GM18498 (cell line): Measurements from ENCODE around the gene DUS1L.
"Not testable (repeated sequence)": the region's sequence is repeated elsewhere in the genome, so short reads cannot be mapped to it uniquely, and the experiment has no call there.

Experiments
- ATAC-seq: cut with Tn5 transposase; IDR thresholded peaks from one replicate; pipeline ENCODE4 v1.9.1; 2021; ENCODE audit warnings: mild to moderate bottlenecking, moderate library complexity; ENCODE audit not compliant: unreplicated experiment

DUS1L gene

DNA sequence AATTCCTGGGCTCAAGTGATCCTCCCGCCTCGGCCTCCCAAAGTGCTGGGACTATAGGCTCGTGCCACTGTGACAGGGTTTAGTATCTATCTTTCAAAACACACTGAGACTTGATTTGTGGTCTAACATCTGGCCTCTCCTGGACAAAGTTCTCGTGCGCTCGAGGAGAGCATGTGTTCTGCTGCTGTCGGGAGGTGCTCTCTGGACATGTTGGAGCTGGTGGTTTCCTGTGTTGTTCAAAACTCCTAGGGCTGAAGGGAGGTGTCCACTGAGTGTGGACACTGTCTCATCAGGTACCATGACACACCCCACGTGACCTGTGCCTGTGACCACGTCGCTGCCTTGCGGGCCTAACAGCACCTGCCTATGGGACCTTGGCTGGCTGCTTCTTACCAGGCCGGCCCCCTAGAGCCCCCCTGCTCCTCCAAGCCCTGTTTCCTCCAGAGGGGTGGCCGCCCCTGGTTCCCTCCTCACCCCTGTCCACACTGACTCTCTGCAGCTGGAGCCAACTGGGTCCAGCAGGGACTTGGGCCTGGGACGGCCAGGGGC, 19.6 kb downstream of the DUS1L start:
- no peak for ATAC-seq

DNA sequence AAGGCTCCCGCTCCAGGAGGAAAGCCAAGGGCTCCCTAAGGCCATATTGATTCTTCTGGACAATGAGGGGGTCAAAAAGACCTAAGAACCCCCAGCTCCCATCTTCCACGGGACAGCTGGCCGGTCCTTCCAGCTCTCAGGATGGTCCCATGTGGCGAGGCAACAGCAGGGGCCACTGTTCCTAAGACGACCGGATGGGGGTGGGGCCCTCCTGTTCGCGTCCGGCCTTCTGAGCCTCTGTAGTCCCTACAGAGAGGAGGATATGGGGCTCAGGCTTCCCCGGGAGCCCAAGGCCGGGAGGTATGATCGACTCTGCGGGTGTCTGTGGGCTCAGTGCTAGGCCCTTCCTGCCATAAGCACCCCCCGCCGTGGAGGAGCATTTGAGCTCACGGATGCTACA, 22.1 kb downstream of the DUS1L start:
- no peak for ATAC-seq

DNA sequence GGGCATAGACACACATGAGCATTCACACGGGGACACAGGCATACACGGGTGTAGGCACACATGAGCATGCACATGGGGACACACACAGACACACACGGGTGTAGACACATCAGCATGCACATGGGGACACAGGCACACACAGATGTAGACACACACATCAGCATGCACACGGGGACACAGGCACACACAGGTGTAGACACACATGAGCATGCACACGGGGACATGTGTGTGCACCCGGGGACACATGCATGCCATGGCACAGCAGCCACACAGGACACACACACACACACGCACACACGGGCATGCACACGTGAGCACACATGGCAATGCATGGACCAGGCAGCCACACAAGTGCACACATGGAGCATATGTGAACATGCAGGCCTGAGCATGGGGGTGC, 23.0 kb downstream of the DUS1L start:
- ATAC-seq, result no peak

DNA sequence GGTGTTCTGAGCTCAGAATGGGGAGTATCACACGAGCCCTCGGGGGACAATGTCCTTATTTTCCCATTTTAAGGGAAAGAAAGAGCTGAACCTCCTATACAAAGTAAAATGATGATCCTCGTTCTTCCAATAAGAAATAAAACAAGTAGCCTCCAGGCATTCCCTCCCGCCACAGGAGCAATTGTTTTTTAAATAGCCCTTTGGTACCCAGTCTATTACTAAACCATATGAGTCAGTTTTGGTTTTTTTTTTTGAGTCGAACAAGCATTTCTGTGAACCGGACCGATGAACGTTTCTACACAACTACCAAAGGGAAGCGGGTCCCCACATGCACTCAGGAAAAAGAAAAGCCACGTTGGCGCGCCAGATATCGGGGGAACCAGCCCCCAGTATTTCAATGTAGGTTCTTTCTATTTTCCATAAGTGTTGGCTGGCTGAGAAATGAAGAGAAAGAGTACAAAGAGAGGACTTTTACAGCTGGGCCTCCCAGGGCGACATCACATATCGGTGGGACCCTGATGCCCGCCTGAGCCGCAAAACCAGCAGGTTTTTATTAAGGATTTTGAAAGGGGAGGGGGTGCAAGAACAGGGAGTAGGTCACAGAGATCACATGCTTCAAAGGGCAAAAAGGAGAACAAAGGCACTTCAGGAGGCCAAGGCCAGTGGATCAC, 24.3 kb downstream of the DUS1L start:
- no peak for ATAC-seq

DNA sequence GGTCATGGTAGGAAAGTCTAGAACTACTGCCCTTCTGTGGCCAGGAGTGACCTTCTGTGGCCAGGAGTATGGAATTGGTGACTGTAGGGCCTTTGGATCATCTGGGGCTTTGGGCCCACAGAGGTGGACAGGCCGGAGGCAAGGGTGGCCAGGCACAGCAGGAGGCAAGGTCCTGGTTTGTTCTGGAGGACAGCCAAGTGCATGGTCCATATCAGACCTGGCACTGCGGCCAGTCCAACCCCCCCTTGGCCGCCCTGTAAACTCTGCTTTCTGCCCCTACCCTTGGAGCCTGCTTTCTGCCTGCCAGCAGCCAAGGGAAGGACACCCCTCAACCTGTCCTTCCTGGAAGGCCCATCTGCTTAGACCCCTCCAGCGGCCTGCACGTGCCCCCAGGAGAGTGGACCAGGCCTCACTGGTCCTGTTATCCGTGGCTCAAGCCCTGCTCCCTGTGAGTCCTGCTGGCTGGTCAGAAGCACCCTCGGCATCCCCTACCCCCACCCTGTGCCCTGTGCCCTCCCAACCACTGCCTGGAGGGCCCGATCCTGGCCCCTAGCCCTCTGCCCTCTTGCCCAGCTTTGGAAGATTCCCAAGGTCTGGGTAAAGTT, 25.8 kb downstream of the DUS1L start:
- ATAC-seq, result no peak

DNA sequence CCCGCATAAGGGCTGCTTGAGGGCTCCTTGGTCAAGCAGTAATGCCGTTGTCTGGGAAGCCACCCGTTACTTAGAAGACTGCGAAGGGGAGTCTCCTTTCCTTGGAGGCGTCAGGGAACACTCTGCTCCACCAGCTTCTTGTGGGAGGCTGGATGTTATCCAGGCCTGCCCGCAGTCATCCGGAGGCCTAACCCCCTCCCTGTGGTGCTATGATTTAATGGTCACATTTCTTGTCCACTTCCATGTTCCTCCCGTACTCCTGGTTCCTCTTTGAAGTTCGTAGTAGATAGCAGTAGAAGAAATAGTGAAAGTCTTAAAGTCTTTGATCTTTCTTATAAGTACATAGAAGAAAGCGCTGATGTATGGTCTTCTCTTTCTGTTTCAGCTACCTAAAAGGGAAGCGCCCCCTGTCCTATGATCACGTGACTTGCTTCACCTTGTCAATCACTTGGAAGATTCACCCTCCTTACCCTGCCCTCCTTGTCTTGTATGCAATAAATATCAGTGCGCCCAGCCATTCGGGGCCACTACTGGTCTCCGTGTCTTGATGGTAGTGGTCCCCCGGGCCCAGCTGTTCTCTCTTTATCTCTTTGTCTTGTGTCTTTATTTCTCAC, 26.7 kb downstream of the DUS1L start:
- ATAC-seq, result not testable (repeated sequence)

DNA sequence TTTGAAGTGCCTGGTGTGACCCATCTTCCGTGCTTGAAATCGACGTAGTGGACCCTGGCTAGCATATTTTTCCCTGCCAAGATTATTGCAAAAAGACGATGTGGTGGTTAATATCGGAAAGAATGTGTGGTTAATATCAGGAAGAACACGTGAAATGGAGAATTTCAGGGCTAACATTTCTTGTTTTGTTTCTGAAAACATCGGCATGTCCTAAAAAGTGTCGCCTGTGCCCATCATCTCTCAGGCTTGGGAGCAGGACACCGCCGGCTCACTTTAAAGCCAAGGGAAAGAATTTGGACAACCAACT, 27.8 kb downstream of the DUS1L start:
- no peak for ATAC-seq

DNA sequence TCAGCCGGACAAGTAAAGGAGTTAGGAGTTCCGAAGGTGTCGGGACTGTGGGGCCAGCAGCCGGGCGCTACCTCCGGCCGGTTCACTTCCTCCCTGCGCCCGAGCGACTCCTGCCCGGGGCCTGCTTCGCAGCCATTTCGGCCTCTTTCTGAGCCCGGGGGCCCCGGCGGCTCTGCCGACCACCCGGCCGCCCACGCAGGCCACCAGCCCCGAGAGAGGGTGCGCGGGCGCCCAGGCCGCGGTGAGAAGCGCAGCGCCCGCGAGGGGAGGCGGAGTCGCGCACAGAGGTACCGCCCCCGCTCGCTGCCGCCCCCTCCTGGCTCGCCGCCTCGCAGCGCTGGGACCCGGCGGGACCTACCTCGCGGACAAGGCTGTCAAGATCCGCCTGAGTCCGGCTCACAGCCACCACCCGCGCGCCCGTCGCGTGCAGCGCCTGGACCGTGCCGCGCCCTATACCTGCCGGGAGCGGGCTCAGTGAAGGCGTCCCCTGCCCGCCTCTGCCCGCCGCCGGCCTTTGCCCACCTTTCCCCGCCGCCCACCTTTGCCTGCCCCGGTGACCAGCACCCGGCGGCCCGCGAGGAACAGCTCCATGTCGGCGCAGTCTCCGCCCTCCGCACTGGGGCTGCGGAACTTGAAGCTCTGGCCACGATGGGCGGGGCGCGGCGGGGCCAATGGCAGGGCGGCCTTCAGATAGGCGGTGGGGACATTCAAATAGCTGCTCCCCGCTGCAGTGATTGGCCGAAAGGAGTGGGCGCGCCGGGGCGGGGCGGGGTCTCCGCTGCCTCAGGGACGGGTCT, 28.3 kb downstream of the DUS1L start, which contains the start of gene DCXR:
DCXR (minus strand) TSS at position 606 of the 797 bp plus-strand sequence; CDS start at position 591, 15 bp downstream.
- peak; percentile 90 for ATAC-seq

DNA sequence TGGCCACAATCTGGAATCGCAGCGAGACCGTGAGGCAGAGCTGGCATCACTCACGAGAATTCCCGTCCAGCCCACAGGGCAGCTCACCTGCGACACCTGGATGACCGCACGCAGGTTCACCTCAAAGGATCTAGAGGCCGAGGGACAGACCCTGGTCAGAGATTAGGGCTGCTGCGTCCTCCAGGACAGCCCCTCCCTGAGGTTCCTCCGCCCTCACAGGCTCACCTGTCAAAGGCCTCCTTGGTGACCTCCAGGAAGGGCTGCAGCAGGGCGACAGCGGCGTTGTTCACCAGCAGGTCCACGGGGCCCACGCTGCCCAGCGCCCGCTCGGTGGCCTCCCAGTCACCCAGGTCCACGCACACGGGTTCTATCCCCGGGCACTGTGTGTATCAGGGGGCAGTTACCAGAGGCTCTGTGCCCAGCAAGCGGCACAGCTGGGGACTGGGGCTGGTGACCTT, 28.9 kb downstream of the DUS1L start:
- no peak for ATAC-seq

DNA sequence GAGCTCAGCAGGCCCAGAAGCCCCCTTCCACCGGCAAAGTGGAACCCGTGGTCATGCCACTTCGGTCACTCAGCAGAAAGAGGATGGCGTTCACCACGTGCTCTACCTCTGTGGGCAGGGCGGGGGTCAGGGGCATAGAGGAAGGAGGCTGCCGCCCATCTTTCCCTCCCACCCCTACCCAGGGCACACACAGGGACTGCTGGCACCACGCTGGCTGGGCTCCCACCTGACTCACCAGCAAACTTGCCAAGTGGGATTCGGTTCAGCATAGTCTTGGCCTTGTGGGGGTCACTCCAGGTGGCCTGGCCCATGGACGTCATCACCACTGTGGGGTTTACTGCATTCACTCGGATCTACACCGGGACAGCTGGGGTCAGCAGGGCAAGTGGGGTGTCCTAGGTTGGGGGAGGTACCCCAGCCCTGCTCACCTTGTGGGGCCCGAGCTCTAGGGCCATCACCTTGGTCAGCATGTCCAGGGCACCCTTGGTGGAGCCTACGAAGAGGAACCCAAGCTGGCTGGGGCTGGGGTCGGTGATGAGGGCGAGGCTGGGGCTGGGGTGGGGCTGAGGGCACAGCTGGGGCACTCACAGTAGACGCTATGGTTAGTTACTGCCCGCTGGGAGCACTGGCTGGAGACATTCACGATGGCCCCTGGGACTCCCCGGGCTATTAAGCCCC, 29.5 kb downstream of the DUS1L start:
- no peak for ATAC-seq

DNA sequence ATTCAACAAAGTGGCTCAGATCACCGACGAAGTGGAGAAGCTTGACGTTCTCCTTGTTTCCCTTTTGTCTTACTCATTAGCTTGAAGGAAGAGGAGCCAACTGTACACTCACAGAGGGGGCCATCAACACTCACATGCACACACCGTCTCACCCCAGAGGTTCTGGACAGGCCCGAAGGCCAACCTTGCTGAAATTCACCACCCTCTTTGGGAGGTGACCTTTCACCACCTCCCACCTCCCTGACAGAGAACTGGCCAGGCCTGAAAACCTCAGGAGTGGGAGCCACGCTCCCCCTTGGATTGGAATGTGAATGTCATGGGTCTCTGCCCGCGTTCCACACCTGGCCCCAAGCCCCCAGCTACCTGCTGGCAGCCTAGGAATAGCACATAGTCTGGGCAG, 30.1 kb downstream of the DUS1L start:
- ATAC-seq, result no peak

DNA sequence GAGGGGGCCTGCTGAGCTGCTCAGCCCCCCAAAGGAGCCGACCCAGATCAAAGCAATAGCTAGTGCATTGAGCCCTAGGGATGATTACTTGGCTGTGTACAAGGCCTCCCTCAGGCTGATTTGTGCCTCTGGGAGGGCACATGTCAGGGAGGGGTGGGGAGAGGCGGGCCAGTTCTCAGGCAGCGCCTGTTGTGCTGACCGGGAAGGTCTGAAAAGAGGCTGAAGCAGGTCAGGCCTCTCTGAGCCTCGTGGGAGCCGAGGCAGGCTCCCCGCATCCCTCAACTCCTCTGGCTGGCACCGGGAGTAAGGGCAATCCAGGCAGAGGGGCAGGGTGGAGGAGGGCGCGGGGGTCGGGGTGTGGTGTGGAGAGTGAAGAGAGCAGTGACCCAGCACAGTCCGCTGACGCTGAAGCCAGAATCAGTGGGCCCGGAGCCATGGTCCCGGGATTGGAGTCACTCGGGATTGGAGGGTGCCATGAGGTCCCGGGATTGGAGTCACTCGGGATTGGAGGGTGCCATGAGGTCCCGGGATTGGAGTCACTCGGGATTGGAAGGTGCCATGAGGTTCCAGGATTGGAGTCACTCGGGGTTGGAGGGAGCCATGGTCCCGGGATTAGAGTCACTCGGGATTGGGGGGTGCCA, 31.1 kb downstream of the DUS1L start:
- no peak for ATAC-seq

DNA sequence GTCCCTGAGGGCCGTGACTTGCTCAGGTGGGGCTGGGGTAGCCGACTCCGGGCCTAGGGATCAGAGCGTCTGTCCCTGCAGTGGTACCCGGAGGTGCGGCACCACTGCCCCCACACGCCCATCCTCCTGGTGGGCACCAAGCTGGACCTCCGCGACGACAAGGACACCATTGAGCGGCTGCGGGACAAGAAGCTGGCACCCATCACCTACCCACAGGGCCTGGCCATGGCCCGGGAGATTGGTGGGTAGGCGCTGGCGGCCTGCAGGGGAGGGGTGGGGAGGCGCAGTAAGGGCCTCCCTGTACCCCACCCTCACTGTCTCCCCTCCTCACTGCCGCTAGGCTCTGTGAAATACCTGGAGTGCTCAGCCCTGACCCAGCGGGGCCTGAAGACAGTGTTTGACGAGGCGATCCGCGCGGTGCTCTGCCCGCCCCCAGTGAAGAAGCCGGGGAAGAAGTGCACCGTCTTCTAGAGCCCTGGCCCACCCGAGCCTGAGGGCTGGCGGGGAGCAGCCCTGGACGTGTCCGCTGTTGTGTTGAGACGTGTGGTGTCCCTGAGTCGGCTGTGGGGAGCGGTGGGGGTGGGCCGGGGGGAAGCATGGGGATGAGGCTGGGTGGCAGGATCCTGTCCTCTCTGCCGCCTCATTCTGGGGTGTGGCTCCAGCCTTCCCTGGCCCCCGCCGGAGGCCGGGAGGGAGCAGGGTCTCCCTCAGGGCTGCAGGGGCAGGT, 32.1 kb downstream of the DUS1L start:
- ATAC-seq, result no peak

DNA sequence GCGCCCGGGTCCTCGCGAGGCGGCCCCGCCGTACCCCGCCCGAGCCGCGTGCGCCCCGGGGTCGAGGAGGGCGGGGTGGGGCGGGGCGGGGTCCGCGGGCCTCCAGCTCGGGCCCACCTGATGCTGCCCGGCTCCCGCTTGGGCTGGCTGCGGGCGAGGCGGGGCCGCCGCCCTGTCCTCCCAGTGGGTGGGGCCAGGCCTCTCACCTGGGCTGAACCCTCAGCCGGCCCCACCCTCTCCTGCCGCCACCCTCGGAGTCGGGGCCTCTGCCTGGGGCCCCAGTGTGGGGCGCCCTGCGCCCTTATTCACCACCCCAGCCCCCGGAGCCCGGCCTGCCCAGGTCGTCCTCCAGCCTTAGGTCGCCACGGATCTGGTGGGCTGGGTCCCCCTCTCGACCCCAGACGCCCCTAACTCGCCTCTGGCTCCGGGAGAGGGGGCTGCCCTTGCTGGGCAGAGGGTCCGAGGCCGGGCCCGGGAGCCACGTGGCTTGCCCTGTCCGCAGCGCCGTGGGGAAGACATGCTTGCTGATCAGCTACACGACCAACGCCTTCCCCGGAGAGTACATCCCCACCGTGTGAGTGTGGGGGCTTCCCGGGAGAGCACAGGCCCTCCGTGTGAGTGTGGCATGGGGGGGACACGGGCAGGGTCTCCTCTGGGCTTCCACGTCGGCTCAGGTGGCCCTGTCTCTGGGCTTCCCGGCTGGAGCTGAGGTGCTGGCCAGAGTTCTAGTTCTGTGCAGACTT, 33.5 kb downstream of the DUS1L start:
- ATAC-seq, result no peak

DNA sequence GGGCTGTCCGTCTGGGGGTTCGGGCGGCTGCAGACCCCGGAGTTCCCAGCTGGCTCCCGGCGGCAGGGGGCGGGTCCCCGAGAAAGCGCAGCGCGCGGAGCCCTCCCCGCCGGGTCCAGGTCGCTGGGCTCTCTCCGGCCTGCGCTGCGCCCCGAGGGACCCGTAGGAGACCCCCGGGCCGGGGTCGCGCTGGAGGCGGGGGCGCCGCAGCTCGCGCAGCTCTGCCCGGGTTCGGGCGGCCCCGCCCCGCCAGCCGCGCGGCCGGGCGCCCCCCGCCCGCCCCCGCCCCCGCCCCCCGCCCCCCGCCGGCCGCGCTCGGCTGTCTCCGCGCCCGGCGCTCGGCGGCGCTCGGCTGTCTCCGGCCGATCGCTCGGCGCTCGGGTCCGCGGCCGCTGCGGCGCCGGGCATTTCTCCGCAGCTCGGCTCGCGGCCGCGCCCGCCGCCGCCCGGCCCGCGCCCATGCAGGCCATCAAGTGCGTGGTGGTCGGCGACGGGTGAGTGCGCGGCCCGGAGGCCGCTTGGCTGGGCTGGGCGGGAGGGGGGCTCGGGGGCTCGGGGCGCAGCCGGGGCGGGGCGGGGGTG, 34.2 kb downstream of the DUS1L start, which contains the start of gene RAC3:
RAC3 (plus strand) TSS at position 376 of the 582 bp plus-strand sequence; CDS start at position 460, 84 bp downstream.
- no peak for ATAC-seq

DNA sequence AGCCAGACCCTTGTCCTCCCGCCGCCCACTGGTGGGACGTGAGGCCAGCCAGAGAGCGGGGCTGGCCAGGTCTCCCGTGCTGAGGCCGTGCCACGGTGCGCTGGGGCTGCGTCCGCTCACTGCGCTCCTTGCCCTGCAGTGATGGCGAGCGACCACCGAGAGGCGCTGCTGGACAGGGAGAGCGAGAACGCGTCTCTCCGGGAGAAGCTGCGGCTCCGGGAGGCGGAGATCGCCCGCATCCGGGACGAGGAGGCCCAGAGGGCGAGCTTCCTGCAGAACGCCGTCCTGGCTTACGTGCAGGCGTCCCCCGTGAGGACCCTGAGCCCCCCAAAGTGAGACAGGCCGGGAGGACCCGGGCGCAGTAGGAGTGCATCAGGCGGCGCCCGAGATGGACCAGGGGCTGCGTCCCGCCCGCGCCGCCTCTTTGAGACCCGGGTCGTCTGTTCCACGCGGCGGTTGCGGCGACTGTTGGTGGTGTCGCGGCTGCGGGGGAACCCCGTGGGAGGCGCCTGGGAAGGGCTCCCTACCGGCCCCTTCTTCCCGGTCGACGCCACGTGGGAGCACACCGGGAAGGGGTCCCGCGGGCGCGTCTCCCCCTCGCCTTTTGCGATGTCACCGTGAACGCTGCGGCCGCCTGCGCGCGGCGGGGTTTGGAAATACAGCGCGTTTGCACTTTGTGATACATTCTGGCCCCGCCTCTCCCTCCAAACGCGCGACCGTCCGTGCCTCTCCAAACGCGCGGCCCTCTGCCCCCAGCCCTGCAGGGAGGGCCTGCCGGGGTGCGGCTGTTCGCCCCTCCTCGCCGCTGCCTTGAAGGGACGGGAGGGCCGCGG, 34.9 kb downstream of the DUS1L start:
- no peak for ATAC-seq

DNA sequence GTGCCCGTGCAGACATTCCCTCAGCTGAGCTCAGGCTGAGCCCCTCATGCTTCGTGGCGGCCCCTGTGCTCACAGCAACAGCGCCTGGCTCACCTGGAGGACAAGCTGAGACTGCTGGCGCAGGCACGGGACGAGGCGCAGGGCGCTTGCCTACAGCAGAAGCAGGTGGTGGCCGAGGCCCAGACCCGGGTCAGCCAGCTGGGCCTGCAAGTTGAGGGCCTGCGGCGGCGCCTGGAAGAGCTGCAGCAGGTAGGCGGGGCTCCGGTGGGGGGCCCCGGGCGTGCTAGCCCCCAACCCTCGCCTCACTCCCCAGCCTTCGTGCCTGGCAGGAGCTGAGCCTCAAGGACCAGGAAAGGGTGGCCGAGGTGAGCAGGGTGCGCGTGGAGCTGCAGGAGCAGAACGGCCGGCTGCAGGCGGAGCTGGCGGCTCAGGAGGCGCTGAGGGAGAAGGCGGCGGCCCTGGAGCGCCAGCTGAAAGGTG, 35.6 kb downstream of the DUS1L start:
- no peak for ATAC-seq
